Retinal pigment epithelial cell (primary cell): ENCODE results near the gene MGP.

ENCODE experiments used
- DNase-seq: peaks from one replicate; pipeline ENCODE4 v3.0.0-alpha.2; 2010; ENCODE audit warnings: low read depth
- H3K4me3 ChIP-seq: 2 replicates; pipeline ENCODE4 v1.5.1; 2011; ENCODE audit warnings: mild to moderate bottlenecking, low read length, control low read depth, moderate library complexity
- CTCF ChIP-seq: conservative IDR thresholded peaks from 2 replicates; pipeline ENCODE4 v1.5.1; 2011; ENCODE audit warnings: low read depth, low read length, control low read depth, inconsistent platforms

Gene MGP

GRCh38 chr12:14927267-14927666 lies 41.6 kb upstream of the MGP start:
- no peak overlapping the region for H3K4me3 ChIP-seq
- no peak for TF ChIP-seq CTCF
- DNase-seq: no peak

- no peak overlapping the region for H3K4me3 ChIP-seq
- no peak for TF ChIP-seq CTCF
Observed at GRCh38 chr12:14924541-14924940, 38.9 kb upstream of the MGP start.

GRCh38 chr12:14923944-14924343 lies 38.3 kb upstream of the MGP start:
- no peak overlapping the region for H3K4me3 ChIP-seq
- no peak for TF ChIP-seq CTCF
- DNase-seq: no peak

More at GRCh38 chr12:14924541-14924940, 38.9 kb upstream of the MGP start:
- DNase-seq: no peak

- no peak for TF ChIP-seq CTCF
- H3K4me3 ChIP-seq: no peak overlapping the region
- no peak for DNase-seq
Observed at GRCh38 chr12:14921218-14921617, 35.6 kb upstream of the MGP start.

GRCh38 chr12:14920475-14921126 lies 34.9 kb upstream of the MGP start:
- TF ChIP-seq CTCF: no peak
- no peak for DNase-seq
- H3K4me3 ChIP-seq: no peak overlapping the region

GRCh38 chr12:14919455-14919854 lies 33.8 kb upstream of the MGP start:
- no peak for DNase-seq
- H3K4me3 ChIP-seq: no peak overlapping the region
- TF ChIP-seq CTCF: no peak

- DNase-seq: no peak
- no peak for TF ChIP-seq CTCF
- no peak overlapping the region for H3K4me3 ChIP-seq
Observed at GRCh38 chr12:14915736-14916135, 30.1 kb upstream of the MGP start.
